ENCODE results near the gene GRAMD2B. TPM values are rescaled to one million over a fixed set of nuclear protein-coding genes. Genes with fewer than 3 reads are reported as not detected.

Gene GRAMD2B
- total and polyA plus RNA-seq, 2 of the 8 experiments (the other 6 are each of a cell fraction or from before 2014, with no cell fraction given) = 6.4 to 9.4 TPM

DNA sequence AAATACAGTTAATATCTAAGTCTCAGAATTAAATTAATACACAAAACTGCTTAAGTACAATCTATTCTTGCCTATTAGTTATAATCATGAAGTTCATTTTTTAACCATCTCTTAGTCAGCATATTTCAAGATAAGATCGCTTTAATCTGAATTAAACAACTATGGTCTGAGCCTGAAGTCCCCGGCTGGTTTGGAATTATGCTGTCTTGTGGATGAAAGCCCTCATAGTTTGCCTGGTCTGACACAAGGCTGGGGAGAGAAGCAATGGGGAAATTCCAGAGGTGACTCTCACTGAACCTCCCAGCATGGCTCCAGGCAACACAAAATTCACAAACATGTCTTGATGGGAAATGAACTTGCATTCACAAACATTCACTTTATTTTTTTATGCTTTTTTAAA is 28.0 kb upstream of the GRAMD2B start:
- Histone ChIP-seq H3K27me3 (replicated peaks in 1 of 4; ENCODE audit: control insufficient read depth in 3 of 4, extremely low read depth in 1 of 4, insufficient read depth in 3 of 4, low read length in 3 of 4) (no peaks in the 10 kb centered on the region), H4K8ac (ENCODE audit: extremely low read depth, insufficient read depth, low read length) (no peak overlapping the region), H3K9ac (replicated peaks in 1 of 4; ENCODE audit: extremely low read depth in 1 of 4, low read depth in 3 of 4, low read length in 3 of 4) (no peak overlapping the region), H2BK120ac (replicated peaks; ENCODE audit: low read depth, low read length) (no peak overlapping the region), H3K36me3 (ENCODE audit: control insufficient read depth in 2 of 4, insufficient read depth in 4 of 4, low read length in 3 of 4) (no peaks in the 10 kb centered on the region), H3K4ac (replicated peaks; ENCODE audit: insufficient read length, low read depth, low read length) (no peak overlapping the region), H3K4me2 (ENCODE audit: insufficient read depth in 1 of 2, low read depth in 2 of 2, low read length in 2 of 2) (no peak overlapping the region), H3K14ac (ENCODE audit: insufficient read length) (no peak overlapping the region), H3K4me3 (ENCODE audit: extremely low read depth in 1 of 4, insufficient read depth in 2 of 4, low read depth in 3 of 4, low read length in 4 of 4) (no peak overlapping the region), H2AFZ (ENCODE audit: low read length) (no peak overlapping the region), H3K4me1 (replicated peaks in 1 of 4; ENCODE audit: control insufficient read depth in 3 of 4, insufficient read depth in 4 of 4, low read length in 3 of 4) (no peaks in the 10 kb centered on the region; a peak in 2 of 7 replicates), H3K18ac (ENCODE audit: extremely low read depth, low read length) (no peak overlapping the region), H3K79me1 (ENCODE audit: low read depth, low read length) (no peaks in the 10 kb centered on the region), H2BK12ac (ENCODE audit: low read depth, low read length) (no peak overlapping the region), H3K56ac (replicated peaks; ENCODE audit: insufficient read length, low read depth, low read length) (no peak overlapping the region), H4K20me1 (replicated peaks in 1 of 2; ENCODE audit: control insufficient read depth in 1 of 2, insufficient read depth in 2 of 2, low read length in 2 of 2) (no peaks in the 10 kb centered on the region), H2BK15ac (ENCODE audit: low read length) (no peak overlapping the region), H3K27ac (ENCODE audit: low read depth, low read length) (no peak overlapping the region), H4K5ac (ENCODE audit: insufficient read length, low read depth, low read length) (no peak overlapping the region), H3K79me2 (ENCODE audit: control insufficient read depth in 1 of 2, insufficient read depth in 2 of 2, low read length in 2 of 2) (no peaks in the 10 kb centered on the region), H2BK5ac (ENCODE audit: low read depth, low read length) (no peak overlapping the region), H2AK5ac (ENCODE audit: low read depth, low read length) (no peak overlapping the region), H4K91ac (replicated peaks; ENCODE audit: insufficient read length, low read length) (no peak overlapping the region), H3K23me2 (ENCODE audit: low read depth, low read length) (no peaks in the 10 kb centered on the region), H3K23ac (ENCODE audit: insufficient read length) (no peak overlapping the region), H2BK20ac (ENCODE audit: low read length) (no peak overlapping the region), H3K9me3 (ENCODE audit: insufficient read depth in 2 of 2, low read depth in 1 of 2, low read length in 1 of 2) (peaks cover 0 to 4% of the 10 kb centered on the region in 2 experiments; a peak in 2 of 4 replicates)
- DNase-seq (ENCODE audit: low read depth in 1 of 2, low spot score in 2 of 2) (no peak), FAIRE-seq (peak; percentile 19)
- WGBS, 2 experiments (ENCODE audit: extremely low coverage in 1 of 2, insufficient coverage in 1 of 2, insufficient read length in 1 of 2, insufficient replicate concordance in 2 of 2, low coverage in 1 of 2, low lambda C conversion rate in 2 of 2, missing lambda C conversion rate in 1 of 2) = 78% methylated on average over 2 of the region's 2 CpGs; no CpG with 5 or more reads in 1 of the 2 experiments
- CTCF ChIA-PET (ENCODE audit: partially characterized antibody) = interaction anchor here (1.0 kb wide), 2 partner anchors 11 to 42 kb away, joined by 3 read pairs; no protein-coding TSS in a partner anchor
- POLR2A ChIA-PET (ENCODE audit: partially characterized antibody) = no interaction called here
- no peak for TF ChIP-seq CBX5 (IDR thresholded peaks at IDR 0.05; ENCODE audit: low read depth, low read length)
- no peak for TF ChIP-seq CHD1 (IDR thresholded peaks at IDR 0.05; ENCODE audit: low read depth, low read length)
- TF ChIP-seq ZNF274 (IDR thresholded peaks at IDR 0.05; ENCODE audit: borderline replicate concordance, extremely low read depth, low read length) = no peak
- TF ChIP-seq GTF2F1 (IDR thresholded peaks at IDR 0.05; ENCODE audit: borderline replicate concordance, low read depth, low read length) = no peak
- no peak for TF ChIP-seq CEBPB (IDR thresholded peaks at IDR 0.05; ENCODE audit: low read depth, low read length)
- TF ChIP-seq SIN3A (conservative IDR thresholded peaks at IDR 0.05 in 1 of 2, IDR thresholded peaks at IDR 0.05 in 1 of 2; ENCODE audit: low read depth in 1 of 2, low read length in 2 of 2) = no peak
- no peak for TF ChIP-seq SRF (IDR thresholded peaks at IDR 0.05; ENCODE audit: low read depth, low read length)
- TF ChIP-seq KDM5A (IDR thresholded peaks at IDR 0.05; ENCODE audit: low read length) = no peak
- TF ChIP-seq KDM1A (IDR thresholded peaks at IDR 0.05; ENCODE audit: borderline replicate concordance, low read length) = no peak
- no peak for TF ChIP-seq YY1 (IDR thresholded peaks at IDR 0.05; ENCODE audit: low read depth, low read length)
- TF ChIP-seq, protein P1, sequence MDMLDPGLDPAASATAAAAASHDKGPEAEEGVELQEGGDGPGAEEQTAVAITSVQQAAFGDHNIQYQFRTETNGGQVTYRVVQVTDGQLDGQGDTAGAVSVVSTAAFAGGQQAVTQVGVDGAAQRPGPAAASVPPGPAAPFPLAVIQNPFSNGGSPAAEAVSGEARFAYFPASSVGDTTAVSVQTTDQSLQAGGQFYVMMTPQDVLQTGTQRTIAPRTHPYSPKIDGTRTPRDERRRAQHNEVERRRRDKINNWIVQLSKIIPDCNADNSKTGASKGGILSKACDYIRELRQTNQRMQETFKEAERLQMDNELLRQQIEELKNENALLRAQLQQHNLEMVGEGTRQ (IDR thresholded peaks at IDR 0.05; ENCODE audit: low read length) = no peak
- TF ChIP-seq TBP (IDR thresholded peaks at IDR 0.05; ENCODE audit: low read depth, low read length) = no peak
- no peak for TF ChIP-seq SP4 (IDR thresholded peaks at IDR 0.05; ENCODE audit: low read length)
- no peak for TF ChIP-seq EZH2 (IDR thresholded peaks at IDR 0.05; ENCODE audit: low read depth, low read length, severe bottlenecking)

All from H1 (cell line).